ENCODE results near the gene ERVK3-1. TPM values are rescaled to one million over a fixed set of nuclear protein-coding genes. Genes with fewer than 3 reads are reported as not detected.
"Not testable (repeated sequence)": the region's sequence is repeated elsewhere in the genome, so short reads cannot be mapped to it uniquely, and the experiment has no call there.

ERVK3-1 gene
- 43.3 TPM for total RNA-seq (ENCODE audit: insufficient read depth, low replicate concordance)

GRCh38 chr19:58305065-58305931, at the start of gene ERVK3-1:
ERVK3-1 (plus strand) TSS chr19:58305377; CDS start chr19:58312169, 6,792 bp downstream.
- DNase-seq (ENCODE audit: low spot score) = peak; percentile 99

GRCh38 chr19:58258259-58258658, 46.9 kb upstream of the ERVK3-1 start:
- not testable (repeated sequence) for DNase-seq (ENCODE audit: low spot score)

- DNase-seq (ENCODE audit: low spot score) = no peak
Measured at GRCh38 chr19:58261600-58261967, 43.6 kb upstream of the ERVK3-1 start.

GRCh38 chr19:58261968-58262921, 42.9 kb upstream of the ERVK3-1 start:
- no peak for DNase-seq (ENCODE audit: low spot score)

GRCh38 chr19:58262922-58263296, 42.3 kb upstream of the ERVK3-1 start:
- no peak for DNase-seq (ENCODE audit: low spot score)

- no peak for DNase-seq (ENCODE audit: low spot score)
Measured at GRCh38 chr19:58265100-58265499, 40.1 kb upstream of the ERVK3-1 start.

GRCh38 chr19:58268344-58268743, 36.8 kb upstream of the ERVK3-1 start:
- DNase-seq (ENCODE audit: low spot score) = no peak

- no peak for DNase-seq (ENCODE audit: low spot score)
Measured at GRCh38 chr19:58274771-58275201, 30.4 kb upstream of the ERVK3-1 start.

- no peak for DNase-seq (ENCODE audit: low spot score)
Measured at GRCh38 chr19:58275564-58275963, 29.6 kb upstream of the ERVK3-1 start.

- DNase-seq (ENCODE audit: low spot score) = no peak
Measured at GRCh38 chr19:58277197-58277596, 28.0 kb upstream of the ERVK3-1 start.

GRCh38 chr19:58277748-58278540, 27.2 kb upstream of the ERVK3-1 start:
- DNase-seq (ENCODE audit: low spot score) = no peak

- DNase-seq (ENCODE audit: low spot score) = peak; percentile 99
Measured at GRCh38 chr19:58278541-58279041, 26.6 kb upstream of the ERVK3-1 start, which contains the start of gene ZNF8. ZNF8 (plus strand) TSS chr19:58278955; CDS start chr19:58279082, 127 bp downstream.

GRCh38 chr19:58279042-58279924, 25.9 kb upstream of the ERVK3-1 start:
- peak; percentile 81 for DNase-seq (ENCODE audit: low spot score)

GRCh38 chr19:58279925-58280316, 25.3 kb upstream of the ERVK3-1 start:
- DNase-seq (ENCODE audit: low spot score) = no peak

GRCh38 chr19:58284199-58284598, 21.0 kb upstream of the ERVK3-1 start:
- no peak for DNase-seq (ENCODE audit: low spot score)

- no peak for DNase-seq (ENCODE audit: low spot score)
Measured at GRCh38 chr19:58291943-58292342, 13.2 kb upstream of the ERVK3-1 start.

- no peak for DNase-seq (ENCODE audit: low spot score)
Measured at GRCh38 chr19:58294743-58295374, 10.3 kb upstream of the ERVK3-1 start.

GRCh38 chr19:58296104-58296503, 9.1 kb upstream of the ERVK3-1 start:
- no peak for DNase-seq (ENCODE audit: low spot score)

GRCh38 chr19:58300620-58301019, 4.6 kb upstream of the ERVK3-1 start:
- DNase-seq (ENCODE audit: low spot score) = no peak

GRCh38 chr19:58304255-58304654, 922 bp upstream of the ERVK3-1 start:
- no peak for DNase-seq (ENCODE audit: low spot score)

Measured in umbilical cord (tissue), 2 donors.